GM21737 (cell line): Measurements from ENCODE around the gene PEX16.
"Not testable (repeated sequence)": the region's sequence is repeated elsewhere in the genome, so short reads cannot be mapped to it uniquely, and the experiment has no call there.

Experiments used
- ATAC-seq: cut with Tn5 transposase; IDR thresholded peaks from one replicate; pipeline ENCODE4 v1.9.1; 2021; ENCODE audit warnings: mild to moderate bottlenecking, moderate library complexity; ENCODE audit not compliant: unreplicated experiment

Gene PEX16

DNA sequence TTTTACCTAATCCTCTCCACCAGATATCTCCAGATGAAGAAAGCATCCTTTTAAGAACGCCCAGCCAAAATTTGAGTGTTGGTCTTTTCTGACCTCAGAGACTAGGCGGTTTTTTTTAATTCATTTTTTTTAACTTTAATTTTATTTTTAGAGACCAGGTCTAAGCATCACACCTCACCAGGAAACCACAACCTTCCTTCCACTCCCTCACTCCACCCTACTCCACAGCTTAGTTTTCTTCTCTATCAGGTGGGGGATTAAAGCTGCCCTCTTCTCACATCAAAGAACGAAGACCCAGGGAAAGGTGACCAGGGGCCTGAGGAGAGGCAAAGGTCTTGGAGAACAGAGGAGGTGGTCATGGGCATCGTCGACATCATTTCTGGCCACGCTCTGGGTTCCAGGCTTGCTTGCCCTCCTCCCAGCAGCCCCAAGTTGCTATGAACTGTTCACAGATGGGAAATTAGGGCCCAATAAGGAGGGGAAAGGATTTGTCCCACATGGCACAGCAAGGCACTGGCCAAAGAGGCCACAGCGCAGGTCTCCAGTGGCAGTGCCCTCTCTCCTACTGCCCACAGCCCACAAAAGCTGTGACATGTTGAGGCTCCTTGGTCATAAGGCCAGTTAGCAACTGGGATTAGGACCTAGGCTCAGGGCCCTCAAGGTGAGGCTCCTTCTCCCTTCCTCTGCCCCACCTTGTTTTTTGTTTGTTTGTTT is 1.4 kb upstream of the PEX16 start:
- ATAC-seq: no peak

DNA sequence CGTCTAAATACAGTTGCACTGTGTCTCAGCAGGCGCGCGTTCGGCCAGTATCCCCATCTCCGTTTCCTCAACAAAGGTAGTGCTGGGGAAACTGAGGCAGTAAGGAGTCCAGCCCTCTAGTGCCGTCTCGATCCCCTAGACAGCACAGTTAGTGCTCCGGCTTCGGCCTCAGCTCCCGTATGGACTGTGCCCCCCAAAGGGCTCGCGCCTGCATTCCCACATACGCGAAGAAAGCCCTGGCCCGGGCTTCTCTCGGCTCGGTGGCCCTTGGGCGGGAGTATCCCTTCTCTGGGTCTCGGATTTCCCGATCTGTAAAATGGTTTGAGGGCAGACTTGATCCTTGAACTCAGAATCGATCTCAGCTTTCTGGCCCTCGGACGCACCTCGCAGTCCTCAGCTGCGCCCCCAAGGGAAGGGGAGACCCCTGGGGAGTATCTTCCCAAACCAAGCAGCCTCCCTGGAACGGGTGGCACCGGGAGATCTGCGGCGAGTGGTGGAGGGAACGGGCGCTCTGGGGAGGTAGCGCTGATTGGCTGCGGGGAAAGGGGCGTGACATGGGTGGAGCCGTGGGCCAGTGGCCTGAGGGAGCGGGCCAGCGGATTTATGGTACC is 759 bp upstream of the PEX16 start:
- ATAC-seq: peak; percentile 35

DNA sequence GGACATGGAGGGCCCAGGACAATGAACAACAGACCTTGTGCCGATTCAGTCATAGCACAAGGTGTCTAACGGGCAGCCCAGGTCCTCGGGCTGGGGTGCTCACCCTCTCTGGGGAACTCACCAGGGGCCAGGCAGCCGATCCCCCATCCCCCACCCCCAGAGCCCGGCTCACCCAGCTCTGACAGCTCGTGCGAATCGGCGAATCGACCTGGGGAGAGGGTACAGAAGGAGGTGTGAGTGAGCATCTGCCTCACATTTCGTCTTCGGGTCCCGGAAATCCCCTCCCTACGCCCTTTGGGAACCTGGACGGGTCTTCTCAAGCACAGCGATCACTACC is 423 bp downstream of the PEX16 start:
- no peak for ATAC-seq

DNA sequence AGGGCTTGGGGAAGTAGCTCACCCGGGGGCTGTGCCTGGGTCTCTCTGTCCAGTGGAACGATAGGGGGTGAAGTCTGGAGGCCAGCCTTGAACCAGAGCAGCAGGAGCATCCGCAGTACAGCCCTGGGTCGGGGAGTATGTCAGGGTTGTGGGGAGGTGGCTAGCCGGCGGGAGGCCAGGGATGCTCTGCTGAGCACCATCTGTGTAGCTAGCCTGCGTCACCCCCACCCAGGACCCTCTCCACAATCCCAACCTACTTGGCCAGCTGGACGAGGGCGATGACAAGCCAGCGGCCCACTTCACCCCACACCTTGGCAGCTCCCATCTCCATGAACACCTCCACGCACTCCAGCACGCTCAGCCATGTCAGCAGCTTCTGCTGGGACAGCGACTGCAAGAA is 2.2 kb downstream of the PEX16 start:
- no peak for ATAC-seq

DNA sequence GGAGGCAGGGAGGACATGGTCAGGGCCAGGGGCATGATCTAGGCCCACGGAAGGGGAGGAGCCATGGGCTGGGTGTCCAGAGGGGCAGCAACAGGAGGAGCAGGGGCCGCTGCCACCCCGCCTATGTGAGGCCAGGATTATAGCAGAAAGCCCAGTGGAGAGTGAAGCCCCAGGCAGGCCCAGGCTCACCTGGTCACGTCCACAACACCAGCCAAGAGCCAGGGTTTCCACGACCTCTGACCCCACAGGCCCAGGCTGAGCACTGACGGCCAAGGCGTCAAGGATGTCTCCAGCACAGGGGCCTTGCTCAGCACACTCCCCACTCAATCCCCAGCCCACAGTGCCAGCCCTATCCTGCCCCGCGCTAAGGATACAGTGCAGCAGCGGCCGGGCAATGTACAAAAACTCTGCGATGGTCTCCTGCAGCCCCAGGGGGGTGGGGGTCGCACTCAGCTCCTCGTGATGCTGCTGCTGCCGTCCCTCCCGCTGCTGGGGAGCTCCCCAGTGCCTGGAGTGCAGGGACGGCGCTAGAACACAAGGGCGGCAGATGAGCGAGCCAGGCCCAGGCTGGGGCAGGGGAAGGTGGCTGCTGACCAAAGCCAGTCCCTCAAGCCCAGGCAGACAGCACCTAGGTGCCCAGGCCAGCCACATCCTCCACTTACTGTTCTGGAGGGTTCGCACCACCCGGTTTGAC is 3.6 kb downstream of the PEX16 start:
- ATAC-seq: no peak

DNA sequence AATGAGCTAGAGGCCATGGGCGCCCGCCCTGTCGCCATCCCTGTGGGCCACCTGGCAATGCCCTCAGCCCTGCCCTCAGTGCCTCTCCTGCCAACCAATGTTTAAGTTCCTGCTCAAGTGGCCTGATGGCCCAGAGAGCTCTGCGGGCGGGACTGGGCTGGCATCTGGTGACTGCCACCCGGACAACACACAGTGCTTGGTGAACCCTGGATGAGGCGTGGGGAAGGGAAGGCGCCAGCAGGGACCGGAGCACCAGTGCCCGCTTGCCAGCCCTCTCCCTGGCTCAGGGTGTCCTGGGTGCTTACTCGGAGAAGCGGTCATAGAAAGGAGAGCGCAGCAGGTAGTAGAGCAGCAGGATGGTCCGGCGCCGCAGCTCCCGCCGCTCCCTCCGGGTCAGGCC is 4.2 kb downstream of the PEX16 start:
- ATAC-seq: no peak

DNA sequence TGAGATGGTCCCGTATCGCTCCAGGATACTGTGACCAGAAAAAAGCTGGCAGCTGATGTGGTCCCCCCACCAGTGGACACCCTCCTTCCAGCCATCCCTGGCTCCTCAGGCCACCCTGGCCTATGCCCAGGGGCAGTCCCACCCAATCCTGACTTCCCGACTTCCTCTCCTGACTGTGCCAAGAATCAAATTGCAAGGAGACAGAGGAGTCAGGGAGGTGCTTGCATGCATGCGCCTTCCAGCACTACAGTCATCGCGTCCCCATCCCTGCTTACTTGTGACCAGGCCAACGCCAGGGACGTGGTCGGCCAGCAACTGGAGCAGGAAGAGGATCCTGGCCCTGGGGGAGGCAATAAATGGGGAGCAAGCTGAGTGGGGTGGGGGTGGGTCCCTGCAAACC is 7.1 kb downstream of the PEX16 start:
- no peak for ATAC-seq

DNA sequence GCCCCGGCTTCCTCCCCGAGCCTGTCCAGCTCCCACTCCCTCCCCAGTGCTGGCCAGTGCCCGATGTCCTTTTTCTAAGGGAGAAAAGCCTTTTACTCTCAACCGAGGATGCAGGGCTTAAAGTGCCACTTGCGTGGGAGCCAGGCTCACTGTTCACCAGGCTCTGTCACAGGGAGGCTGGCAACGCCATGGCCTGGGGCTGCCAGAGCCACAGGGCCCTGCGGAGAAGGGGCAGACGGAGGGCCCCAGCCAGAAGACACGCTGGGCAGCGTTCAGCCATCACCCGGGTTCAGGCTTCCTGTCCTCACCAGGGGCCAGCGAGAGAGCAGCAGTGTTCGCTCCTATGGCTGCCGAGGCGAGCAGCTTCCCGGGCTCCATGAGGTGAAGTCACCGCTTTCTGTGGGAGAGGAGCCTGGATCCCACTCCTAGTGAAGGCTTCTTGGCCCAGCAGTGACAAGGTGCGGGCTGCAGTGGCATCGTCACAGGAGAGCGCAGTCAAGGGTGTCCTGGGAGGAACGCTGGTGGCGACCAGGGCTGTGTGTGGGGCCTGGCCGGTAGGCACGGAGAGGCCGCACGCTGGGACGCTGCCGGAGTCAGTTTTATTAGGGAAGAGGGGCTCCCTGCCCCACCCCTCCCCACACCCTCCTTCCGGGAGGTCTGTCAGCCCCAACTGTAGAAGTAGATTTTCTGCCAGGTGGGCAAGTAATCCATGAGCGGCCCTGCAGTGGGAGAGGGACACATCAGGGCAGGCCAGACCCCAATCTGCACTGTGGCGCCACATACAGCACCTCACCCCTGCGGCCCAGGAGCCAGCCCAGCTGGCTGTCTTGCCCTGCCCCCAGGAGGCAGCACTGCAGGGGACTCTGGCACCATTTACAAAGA is 7.8 kb downstream of the PEX16 start:
- no peak for ATAC-seq

DNA sequence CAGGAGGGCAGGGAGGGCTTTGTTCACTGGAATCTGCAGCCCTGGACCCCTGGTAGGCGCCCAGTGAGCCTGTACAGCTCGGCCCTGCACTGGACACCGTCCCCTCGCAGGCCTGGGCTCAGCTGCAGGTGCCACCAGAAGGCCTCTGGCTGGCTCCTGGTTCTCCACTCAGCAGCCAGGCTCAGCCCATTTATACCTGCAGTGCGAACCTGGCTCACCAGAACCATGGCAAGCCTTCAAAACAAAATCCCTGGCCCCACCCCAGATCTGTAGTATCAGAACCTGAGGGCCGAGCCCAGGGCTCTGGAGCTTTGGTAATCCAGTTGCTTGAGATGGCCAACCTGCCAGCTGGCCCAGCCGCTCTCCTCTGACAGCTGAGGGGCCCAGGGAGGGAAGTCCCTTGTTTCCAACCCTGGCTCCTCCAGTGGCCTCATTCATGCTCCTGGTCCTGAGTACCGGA is 9.7 kb downstream of the PEX16 start:
- no peak for ATAC-seq

DNA sequence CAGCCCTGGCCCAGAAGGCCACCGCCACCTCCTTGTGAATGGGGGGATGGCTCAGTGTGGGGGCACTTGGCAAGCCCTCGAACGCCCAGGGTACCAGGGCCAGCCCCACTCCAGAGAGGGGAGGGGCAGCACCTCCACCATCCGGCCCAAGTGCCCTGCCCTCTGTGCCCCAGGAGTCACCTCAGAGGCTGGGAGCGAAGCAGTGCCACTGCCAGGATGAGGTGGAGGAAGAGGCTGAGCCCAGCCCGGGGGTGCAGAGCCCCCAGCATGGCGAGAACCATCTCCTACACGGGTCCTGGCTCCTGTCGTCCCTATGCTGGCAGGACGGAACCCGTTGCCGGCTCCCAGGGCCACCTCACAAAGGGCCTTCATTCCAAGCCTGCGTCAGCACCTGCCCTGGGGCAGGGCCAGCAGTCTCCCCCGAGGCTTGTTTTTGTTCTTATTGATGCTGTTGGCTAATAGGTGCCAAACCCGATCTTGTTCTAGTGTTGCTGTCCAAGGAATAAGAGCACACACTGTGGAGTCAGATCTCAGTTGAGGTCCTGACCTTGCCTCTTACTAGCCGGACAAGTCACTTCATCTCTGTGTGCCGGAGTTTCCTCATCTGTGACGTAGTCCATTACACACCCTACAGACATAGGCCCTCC is 10.6 kb downstream of the PEX16 start, which contains the start of gene FREY1:
Gene FREY1 (minus strand): TSS at position 307 of the 647 bp plus-strand sequence. CDS start 26 bp downstream, at position 281.
- no peak for ATAC-seq

DNA sequence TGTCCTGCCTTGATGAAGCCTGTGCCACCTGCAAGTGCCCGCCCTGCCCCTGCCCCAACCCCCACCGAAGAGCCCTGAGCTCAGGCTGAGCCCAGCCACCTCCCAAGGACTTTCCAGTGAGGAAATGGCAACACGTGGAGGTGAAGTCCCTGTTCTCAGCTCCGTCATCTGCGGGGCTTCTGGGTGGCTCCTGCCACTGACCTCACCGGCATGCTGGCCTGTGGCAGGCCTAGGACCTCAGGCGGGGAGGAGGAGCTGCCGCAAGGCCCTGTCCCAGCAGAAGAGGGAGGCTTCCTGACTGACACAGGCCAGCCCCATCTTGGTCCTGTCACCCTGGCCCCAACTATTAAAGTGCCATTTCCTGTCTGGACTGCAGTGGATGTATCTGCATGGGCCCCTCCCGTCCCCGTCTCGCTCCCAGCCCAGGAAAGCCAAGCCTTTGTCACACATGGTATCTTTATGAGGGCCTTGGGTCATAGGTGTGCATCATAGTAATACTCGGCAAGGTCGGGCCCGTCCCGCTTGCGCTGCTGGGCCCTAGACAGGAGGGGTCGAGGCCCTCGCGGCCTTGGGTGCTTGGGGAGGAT is 11.5 kb downstream of the PEX16 start:
- ATAC-seq: no peak

DNA sequence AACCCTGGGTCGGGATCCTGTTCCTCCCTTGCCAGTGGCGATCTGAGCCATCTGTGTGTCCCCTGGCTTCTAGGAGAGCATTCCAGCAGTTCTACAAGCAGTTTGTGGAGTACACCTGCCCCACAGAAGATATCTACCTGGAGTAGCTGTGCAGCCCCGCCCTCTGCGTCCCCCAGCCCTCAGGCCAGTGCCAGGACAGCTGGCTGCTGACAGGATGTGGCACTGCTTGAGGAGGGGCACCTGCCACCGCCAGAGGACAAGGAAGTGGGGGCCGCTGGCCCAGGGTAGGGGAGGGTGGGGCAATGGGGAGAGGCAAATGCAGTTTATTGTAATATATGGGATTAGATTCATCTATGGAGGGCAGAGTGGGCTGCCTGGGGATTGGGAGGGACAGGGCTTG is 12.1 kb downstream of the PEX16 start:
- ATAC-seq: not testable (repeated sequence)

DNA sequence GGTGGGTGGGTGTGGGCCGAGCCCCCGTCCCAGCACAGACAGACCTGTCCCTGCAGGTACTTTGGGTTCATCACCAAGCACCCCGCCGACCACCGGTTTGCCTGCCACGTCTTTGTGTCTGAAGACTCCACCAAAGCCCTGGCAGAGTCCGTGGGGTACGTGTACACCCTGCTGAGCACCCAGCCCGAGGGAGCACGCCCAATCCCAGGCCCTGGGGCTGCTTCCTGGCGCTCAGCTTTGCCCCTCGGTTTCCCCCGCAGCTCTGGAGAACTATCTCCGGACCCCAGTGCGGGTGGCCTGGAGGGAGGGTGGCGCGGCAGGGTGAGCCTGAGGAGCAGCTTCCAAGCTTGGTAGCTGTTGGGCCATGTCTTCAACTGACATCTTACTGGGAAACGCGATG is 12.6 kb downstream of the PEX16 start:
- no peak for ATAC-seq

DNA sequence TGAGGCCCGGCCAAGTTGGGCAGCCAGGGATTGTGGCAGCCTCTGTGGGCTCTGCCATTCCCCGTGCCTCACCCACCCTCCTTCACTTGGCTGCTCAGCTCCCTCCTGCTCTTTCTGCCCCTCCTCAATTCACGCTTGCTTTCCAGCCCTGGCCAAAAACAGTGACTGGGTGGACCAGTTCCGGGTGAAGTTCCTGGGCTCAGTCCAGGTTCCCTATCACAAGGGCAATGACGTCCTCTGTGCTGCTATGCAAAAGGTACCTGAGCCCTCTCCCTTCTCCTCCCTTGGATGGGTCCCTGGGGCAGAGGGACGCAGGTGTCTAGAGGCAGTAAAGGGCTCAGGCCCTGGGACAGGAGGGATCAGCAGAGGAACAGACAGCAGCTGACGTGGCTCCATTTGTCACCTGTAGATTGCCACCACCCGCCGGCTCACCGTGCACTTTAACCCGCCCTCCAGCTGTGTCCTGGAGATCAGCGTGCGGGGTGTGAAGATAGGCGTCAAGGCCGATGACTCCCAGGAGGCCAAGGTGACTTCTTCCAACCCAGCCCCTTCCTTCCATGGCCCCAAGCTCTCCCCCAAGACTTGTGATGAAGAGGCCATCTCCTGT is 13.3 kb downstream of the PEX16 start:
- ATAC-seq: no peak

DNA sequence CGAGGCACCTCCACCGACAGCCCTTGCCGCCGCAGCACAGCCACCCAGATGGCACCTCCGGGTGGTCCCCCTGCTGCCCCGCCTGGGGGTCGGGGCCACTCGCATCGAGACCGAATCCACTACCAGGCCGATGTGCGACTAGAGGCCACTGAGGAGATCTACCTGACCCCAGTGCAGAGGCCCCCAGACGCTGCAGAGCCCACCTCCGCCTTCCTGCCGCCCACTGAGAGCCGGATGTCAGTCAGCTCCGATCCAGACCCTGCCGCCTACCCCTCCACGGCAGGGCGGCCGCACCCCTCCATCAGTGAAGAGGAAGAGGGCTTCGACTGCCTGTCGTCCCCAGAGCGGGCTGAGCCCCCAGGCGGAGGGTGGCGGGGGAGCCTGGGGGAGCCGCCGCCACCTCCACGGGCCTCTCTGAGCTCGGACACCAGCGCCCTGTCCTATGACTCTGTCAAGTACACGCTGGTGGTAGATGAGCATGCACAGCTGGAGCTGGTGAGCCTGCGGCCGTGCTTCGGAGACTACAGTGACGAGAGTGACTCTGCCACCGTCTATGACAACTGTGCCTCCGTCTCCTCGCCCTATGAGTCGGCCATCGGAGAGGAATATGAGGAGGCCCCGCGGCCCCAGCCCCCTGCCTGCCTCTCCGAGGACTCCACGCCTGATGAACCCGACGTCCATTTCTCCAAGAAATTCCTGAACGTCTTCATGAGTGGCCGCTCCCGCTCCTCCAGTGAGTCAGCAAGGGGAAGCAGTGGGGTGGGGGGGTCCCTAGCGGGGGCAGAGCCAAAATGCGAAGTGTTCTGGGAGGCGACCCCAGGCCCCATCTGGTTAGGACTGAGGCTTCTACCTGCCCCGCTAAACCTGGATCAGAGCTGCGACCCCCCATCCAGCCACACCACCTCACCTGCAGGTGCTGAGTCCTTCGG is 15.0 kb downstream of the PEX16 start:
- ATAC-seq: no peak

DNA sequence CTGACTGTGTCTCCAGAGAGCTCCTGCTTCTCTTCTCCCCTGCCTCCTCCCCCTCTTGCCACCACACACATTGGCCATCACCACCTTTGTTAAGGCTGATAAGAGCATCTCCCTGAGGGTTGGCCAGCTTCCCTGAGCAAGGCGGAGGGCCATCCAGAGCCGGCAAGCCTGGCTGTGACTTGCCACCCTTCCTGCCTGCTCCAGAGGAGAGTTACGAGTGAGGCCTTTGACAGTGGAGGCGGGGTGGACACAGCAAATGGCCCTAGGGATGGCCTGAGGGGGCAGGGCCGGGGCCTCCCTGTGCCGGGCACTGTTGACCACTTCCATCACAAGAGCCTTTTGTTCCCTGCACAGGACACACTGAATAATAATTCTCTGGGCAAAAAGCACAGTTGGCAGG is 16.1 kb downstream of the PEX16 start:
- ATAC-seq: no peak

DNA sequence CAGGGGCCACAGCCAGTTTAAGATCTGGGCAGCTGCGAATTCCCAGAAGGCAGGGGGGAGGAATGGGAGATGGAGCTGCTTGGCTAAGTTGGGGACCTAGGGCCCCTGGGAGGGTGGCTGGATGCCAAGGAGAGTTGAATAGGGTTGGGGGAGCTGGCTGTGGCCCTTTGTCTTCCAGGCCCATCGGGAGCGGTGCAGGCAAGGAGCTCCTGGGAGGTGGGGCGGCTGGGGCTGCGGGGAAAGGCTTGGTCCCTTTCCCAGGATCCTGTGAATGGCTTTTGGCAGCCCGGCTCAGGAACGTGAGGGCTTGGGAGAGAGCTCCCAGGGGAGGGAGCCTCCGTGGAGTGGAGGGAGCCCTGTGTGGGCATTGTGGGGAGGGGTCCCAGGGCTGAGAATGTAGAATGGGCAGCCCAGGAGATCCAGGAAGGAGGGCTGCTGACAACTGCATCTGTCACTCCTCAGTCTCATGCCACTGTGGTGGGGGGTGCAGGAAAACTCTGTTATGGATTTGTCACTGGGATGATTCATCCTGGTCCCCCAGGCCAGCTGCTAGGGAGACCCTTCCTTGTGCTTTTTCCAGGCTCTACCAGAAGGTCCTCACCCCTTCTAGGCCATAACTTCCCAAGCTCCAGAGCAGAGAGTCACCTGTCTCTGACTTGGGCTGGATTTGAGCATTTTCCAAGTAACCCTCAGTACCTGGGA is 16.6 kb downstream of the PEX16 start:
- no peak for ATAC-seq

DNA sequence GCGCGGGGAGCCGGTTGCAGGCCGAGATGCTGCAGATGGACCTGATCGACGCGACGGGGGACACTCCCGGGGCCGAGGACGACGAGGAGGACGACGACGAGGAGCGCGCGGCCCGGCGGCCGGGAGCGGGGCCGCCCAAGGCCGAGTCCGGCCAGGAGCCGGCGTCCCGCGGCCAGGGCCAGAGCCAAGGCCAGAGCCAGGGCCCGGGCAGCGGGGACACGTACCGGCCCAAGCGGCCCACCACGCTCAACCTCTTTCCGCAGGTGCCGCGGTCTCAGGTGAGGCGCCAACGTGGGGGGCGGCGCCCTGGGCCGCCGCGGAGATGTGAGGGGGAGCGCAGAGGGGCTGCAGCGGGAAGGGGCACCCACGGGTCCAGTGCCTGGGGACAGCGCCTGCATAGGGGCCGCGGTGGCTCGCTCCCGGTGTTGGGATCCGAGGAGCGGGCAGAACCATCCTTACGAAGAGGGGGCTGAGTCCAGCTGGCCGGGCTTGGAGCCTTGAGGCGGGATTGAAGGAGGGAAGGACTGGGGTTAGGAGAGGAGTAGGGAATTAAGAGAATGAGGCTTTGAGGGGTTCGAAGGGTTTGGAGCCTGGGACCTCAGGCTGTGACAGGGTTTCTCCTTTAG is 17.4 kb downstream of the PEX16 start:
- ATAC-seq: not testable (repeated sequence)
